Keratinocyte (primary cell): ENCODE results near the gene THBS4. TPM values are rescaled to one million over a fixed set of nuclear protein-coding genes. Genes with fewer than 3 reads are reported as not detected.

ENCODE experiments used
- DNase-seq: peaks from one replicate; pipeline ENCODE4 v3.0.0-alpha.2; 2011; ENCODE audit warnings: low read depth, missing footprints, low spot score
- FAIRE-seq: peaks from 2 replicates; lab custom pipeline; 2011; peaks lifted over from hg19 to GRCh38; lab: Jason Lieb, UNC
- H2AFZ ChIP-seq: 2 replicates; pipeline ENCODE4 v1.6.0; 2012; ENCODE audit warnings: low read length, control low read depth, inconsistent platforms; ENCODE audit not compliant: control insufficient read depth
- H3K27ac ChIP-seq: 2 replicates; pipeline ENCODE4 v1.5.1; 2011; ENCODE audit warnings: low read length; ENCODE audit not compliant: control insufficient read depth, insufficient read depth
- H3K27me3 ChIP-seq: 3 replicates; pipeline ENCODE4 v1.6.0; 2011; ENCODE audit warnings: low read length; ENCODE audit not compliant: control insufficient read depth, insufficient read depth; ENCODE audit errors: extremely low read depth
- H3K36me3 ChIP-seq, 2 experiments: 2 replicates in 1 of 2; 3 replicates in 1 of 2; pipeline ENCODE4 v1.5.1; 2011; ENCODE audit warnings: low read length in 2 of 2, mild to moderate bottlenecking in 1 of 2; ENCODE audit not compliant: control insufficient read depth in 2 of 2, insufficient read depth in 2 of 2; ENCODE audit errors: extremely low read depth in 1 of 2
- H3K4me1 ChIP-seq: 3 replicates; pipeline ENCODE4 v1.5.1; 2011; ENCODE audit warnings: low read length; ENCODE audit not compliant: control insufficient read depth, insufficient read depth; ENCODE audit errors: extremely low read depth
- H3K4me2 ChIP-seq: 3 replicates; pipeline ENCODE4 v1.6.0; 2011; ENCODE audit warnings: low read depth, low read length; ENCODE audit not compliant: control insufficient read depth, insufficient read depth; ENCODE audit errors: extremely low read depth
- H3K4me3 ChIP-seq, 3 experiments: fragments of 200-600 bp in 1 of 3; sonication (generic) in 1 of 3; 2 replicates in 2 of 3; 3 replicates in 1 of 3; pipeline ENCODE4 v1.5.1; 2011 to 2016; ENCODE audit warnings: low read length in 3 of 3, mild to moderate bottlenecking in 3 of 3, control low read depth in 2 of 3, inconsistent platforms in 1 of 3, low read depth in 1 of 3, mixed read lengths in 1 of 3, mixed run types in 1 of 3, moderate library complexity in 1 of 3; ENCODE audit not compliant: control insufficient read depth in 2 of 3, insufficient read depth in 2 of 3; ENCODE audit errors: extremely low read depth in 1 of 3
- H3K79me2 ChIP-seq: 2 replicates; pipeline ENCODE4 v1.6.0; 2012; ENCODE audit warnings: low read length; ENCODE audit not compliant: control insufficient read depth, insufficient read depth
- H3K9ac ChIP-seq: 3 replicates; pipeline ENCODE4 v1.6.0; 2011; ENCODE audit warnings: low read length; ENCODE audit not compliant: control insufficient read depth, insufficient read depth; ENCODE audit errors: extremely low read depth
- H3K9me1 ChIP-seq: 3 replicates; pipeline ENCODE4 v1.6.0; 2011; ENCODE audit warnings: low read length; ENCODE audit not compliant: control insufficient read depth, insufficient read depth; ENCODE audit errors: extremely low read depth
- H3K9me3 ChIP-seq: 2 replicates; pipeline ENCODE4 v1.5.1; 2012; ENCODE audit warnings: low read depth, low read length; ENCODE audit not compliant: control insufficient read depth
- H4K20me1 ChIP-seq: 3 replicates; pipeline ENCODE4 v1.6.0; 2011; ENCODE audit warnings: low read length; ENCODE audit not compliant: control insufficient read depth, insufficient read depth; ENCODE audit errors: extremely low read depth
- EZH2 ChIP-seq: IDR thresholded peaks from one replicate; pipeline ENCODE4 v1.6.1; 2012; ENCODE audit warnings: inconsistent platforms, mild to moderate bottlenecking, low read length, moderate library complexity
- dilution Hi-C: fragments of 300-500 bp; cut with MboI; formaldehyde crosslinking; loops from one replicate; pipeline ENCODE4 v1.7.0; 2020; ENCODE audit warnings: low sequenced_read_pairs; ENCODE audit not compliant: extremely low pct_ligation_motif_present
- polyA plus RNA-seq, 5 experiments: library from polyadenylated mRNA; depleted of rRNA in 3 of 5; stranded (reverse) in 3 of 5; stranded (forward) in 1 of 5; unstranded in 1 of 5; fragments of >200 nt; gene quantifications; 1 replicate in 1 of 5; 2 replicates in 3 of 5; 3 replicates in 1 of 5; pipeline versions ENCODE4 v1.2.1 to v1.2.3, GENCODE V29; 2011 to 2012; ENCODE audit warnings: missing spikeins in 2 of 5, low read depth in 1 of 5, low replicate concordance in 1 of 5
- TF ChIP-seq, protein P1 (sequence below), 3 experiments: IDR thresholded peaks in 1 of 3; conservative IDR thresholded peaks in 1 of 3; optimal IDR thresholded peaks in 1 of 3; 2 replicates in 2 of 3; 3 replicates in 1 of 3; pipeline versions ENCODE3 to v1.5.1; 2011; ENCODE audit warnings: low read length in 3 of 3, mild to moderate bottlenecking in 3 of 3, moderate library complexity in 2 of 3, control low read depth in 1 of 3, inconsistent platforms in 1 of 3; ENCODE audit not compliant: insufficient read depth in 2 of 3; ENCODE audit errors: extremely low read depth in 1 of 3

THBS4 gene
- polyA plus RNA-seq, 1 donor (not counting 4 experiments of a cell fraction or from before 2014, with no cell fraction given): 0.47 TPM

DNA sequence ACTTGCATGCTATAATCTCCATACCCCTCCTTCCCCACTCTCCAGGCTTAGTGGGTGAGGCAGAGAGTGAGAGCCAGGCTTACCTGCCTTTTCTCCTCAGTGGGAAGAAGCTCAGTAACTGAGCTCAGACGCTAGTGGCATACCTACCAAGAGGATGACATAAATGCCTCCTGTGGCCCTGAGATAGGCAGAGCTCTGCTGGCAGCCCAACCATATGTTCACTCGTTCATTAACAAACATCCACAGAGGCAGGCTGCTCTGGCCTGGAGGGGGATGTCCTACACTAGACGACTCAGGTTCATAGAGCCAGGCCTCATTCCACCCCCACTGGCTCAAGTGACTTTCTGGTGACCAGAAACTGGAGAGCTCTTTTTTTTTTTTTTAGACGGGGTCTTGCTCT, 81.3 kb downstream of the THBS4 start:
- Histone ChIP-seq H3K4me1 (no peaks in the 10 kb centered on the region), H2AFZ (no peak overlapping the region), H3K9ac (no peak overlapping the region), H3K79me2 (no peaks in the 10 kb centered on the region), H3K27me3 (no peaks in the 10 kb centered on the region), H3K4me2 (no peak overlapping the region), H3K9me3 (no peaks in the 10 kb centered on the region), H3K27ac (no peak overlapping the region), H3K9me1 (no peaks in the 10 kb centered on the region), H3K4me3 (no peak overlapping the region), H4K20me1 (no peaks in the 10 kb centered on the region), H3K36me3 (no peaks in the 10 kb centered on the region)
- no peak for DNase-seq
- FAIRE-seq: no peak
- dilution Hi-C loops: no loop called here
- TF ChIP-seq, protein P1, sequence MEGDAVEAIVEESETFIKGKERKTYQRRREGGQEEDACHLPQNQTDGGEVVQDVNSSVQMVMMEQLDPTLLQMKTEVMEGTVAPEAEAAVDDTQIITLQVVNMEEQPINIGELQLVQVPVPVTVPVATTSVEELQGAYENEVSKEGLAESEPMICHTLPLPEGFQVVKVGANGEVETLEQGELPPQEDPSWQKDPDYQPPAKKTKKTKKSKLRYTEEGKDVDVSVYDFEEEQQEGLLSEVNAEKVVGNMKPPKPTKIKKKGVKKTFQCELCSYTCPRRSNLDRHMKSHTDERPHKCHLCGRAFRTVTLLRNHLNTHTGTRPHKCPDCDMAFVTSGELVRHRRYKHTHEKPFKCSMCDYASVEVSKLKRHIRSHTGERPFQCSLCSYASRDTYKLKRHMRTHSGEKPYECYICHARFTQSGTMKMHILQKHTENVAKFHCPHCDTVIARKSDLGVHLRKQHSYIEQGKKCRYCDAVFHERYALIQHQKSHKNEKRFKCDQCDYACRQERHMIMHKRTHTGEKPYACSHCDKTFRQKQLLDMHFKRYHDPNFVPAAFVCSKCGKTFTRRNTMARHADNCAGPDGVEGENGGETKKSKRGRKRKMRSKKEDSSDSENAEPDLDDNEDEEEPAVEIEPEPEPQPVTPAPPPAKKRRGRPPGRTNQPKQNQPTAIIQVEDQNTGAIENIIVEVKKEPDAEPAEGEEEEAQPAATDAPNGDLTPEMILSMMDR (optimal IDR thresholded peaks at IDR 0.05 in 1 of 3, IDR thresholded peaks at IDR 0.05 in 1 of 3, conservative IDR thresholded peaks at IDR 0.05 in 1 of 3; ENCODE audit: extremely low read depth in 1 of 3, insufficient read depth in 2 of 3, low read length in 3 of 3): no peak
- TF ChIP-seq EZH2: no peak

DNA sequence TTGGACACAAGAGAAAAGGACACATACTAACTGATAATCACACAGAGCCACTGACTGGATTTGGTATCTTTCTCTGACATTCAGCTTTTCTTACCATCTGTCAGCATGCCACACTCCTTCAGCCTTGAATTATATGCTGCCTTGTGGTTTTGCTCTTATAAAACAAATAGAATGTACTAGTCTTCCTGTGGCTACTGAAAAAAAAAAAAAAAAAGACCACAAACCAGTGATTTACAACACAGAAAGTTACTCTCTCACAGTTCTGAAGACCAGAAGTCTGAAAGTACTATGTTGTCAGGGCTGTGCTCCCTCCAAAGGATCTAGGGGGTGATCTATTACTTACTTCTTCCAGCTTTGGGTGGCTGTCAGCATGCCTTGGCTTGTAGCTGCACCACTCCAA, 82.3 kb downstream of the THBS4 start:
- no peak overlapping the region for H3K27ac ChIP-seq
- no peaks in the 10 kb centered on the region for H3K79me2 ChIP-seq
- H3K4me2 ChIP-seq: no peak overlapping the region
- H3K9me3 ChIP-seq: no peaks in the 10 kb centered on the region
- no peak overlapping the region for H3K4me3 ChIP-seq
- FAIRE-seq (no peak), DNase-seq (no peak)
- H3K9me1 ChIP-seq: no peaks in the 10 kb centered on the region
- H3K9ac ChIP-seq: no peak overlapping the region
- H4K20me1 ChIP-seq: no peaks in the 10 kb centered on the region
- TF ChIP-seq EZH2: no peak
- TF ChIP-seq, protein P1 (optimal IDR thresholded peaks at IDR 0.05 in 1 of 3, IDR thresholded peaks at IDR 0.05 in 1 of 3, conservative IDR thresholded peaks at IDR 0.05 in 1 of 3; ENCODE audit: extremely low read depth in 1 of 3, insufficient read depth in 2 of 3, low read length in 3 of 3): no peak
- H3K4me1 ChIP-seq: no peaks in the 10 kb centered on the region
- dilution Hi-C loops: no loop called here
- no peaks in the 10 kb centered on the region for H3K27me3 ChIP-seq
- no peaks in the 10 kb centered on the region for H3K36me3 ChIP-seq
- H2AFZ ChIP-seq: no peak overlapping the region
